Left lung (tissue), 10 donors: ENCODE data around the gene HOTAIR. TPM values are rescaled to one million over a fixed set of nuclear protein-coding genes. Genes with fewer than 3 reads are reported as not detected.

Experiments
- ATAC-seq: fragments of 200-7000 bp; cut with Tn5 transposase; one replicate; pipeline ENCODE4 v1.9.1; 2020; ENCODE audit warnings: moderate library complexity
- DNase-seq, 4 donors: peaks; one replicate each; pipeline ENCODE4 v3.0.0-alpha.2; 2013 to 2020
- H3K27ac ChIP-seq, 2 donors: fragments of 200-600 bp; sonication (generic) in 1 of 2; one replicate each; pipeline versions ENCODE4 v1.5.0 to v1.8.0; 2020 to 2021
- H3K27me3 ChIP-seq, 2 donors: fragments of 200-600 bp; sonication (generic) in 1 of 2; one replicate each; pipeline versions ENCODE4 v1.5.0 to v1.8.0; 2020 to 2021
- H3K36me3 ChIP-seq, 2 donors: fragments of 200-600 bp; sonication (generic) in 1 of 2; one replicate each; pipeline versions ENCODE4 v1.5.0 to v1.8.0; 2020 to 2021
- H3K4me1 ChIP-seq, 2 donors: fragments of 200-600 bp; one replicate each; pipeline ENCODE4 v1.8.0; 2021
- H3K4me3 ChIP-seq, 2 donors: fragments of 200-600 bp; sonication (generic) in 1 of 2; one replicate each; pipeline versions ENCODE4 v1.5.0 to v1.8.0; 2020 to 2021; ENCODE audit warnings: mild to moderate bottlenecking in 1 of 2
- H3K9me3 ChIP-seq, 2 donors: fragments of 200-600 bp; sonication (generic) in 1 of 2; one replicate each; pipeline versions ENCODE4 v1.5.0 to v1.8.0; 2020 to 2021
- CTCF ChIP-seq, 2 donors: fragments of 200-600 bp; sonication (generic) in 1 of 2; IDR thresholded peaks; one replicate each; pipeline versions ENCODE4 v1.5.0 to v1.8.0; 2021; ENCODE audit warnings: antibody characterized with exemption in 2 of 2
- intact Hi-C, 2 donors: fragments of 100-400 bp; cut with DNase I; formaldehyde crosslinking; loops; one replicate each; pipeline versions ENCODE4 v1.11.2 to v1.14.2; 2022
- polyA plus RNA-seq, 6 donors: library from polyadenylated mRNA; unstranded; fragments of 120-200 nt; gene quantifications; one replicate each; pipeline ENCODE4 v1.2.1, GENCODE V29; 2013; ENCODE audit not compliant: insufficient read length in 6 of 6
- total RNA-seq, 2 donors: library from RNA; stranded (reverse); fragmentation: NEBNext Ultra II Directional; extraction: Animal tissue kit (Norgen Biotek cat#: 25700); gene quantifications; one replicate each; pipeline ENCODE4 v1.2.1, GENCODE V29; 2021
- donor health status: DM: no; HTN: yes; CAD: no.
- donor health status: DM: no; HTN: no; CAD: no.

HOTAIR gene
- total and polyA plus RNA-seq, 8 donors, result not detected

GRCh38 chr12:53972152-53972702 lies 2.5 kb downstream of the HOTAIR start:
- Histone ChIP-seq H3K36me3 (no peaks in the 10 kb centered on the region), H3K4me1 (peaks cover 0 to 23% of the 10 kb centered on the region in 2 donors), H3K4me3 (no peak overlapping the region), H3K9me3 (no peaks in the 10 kb centered on the region), H3K27me3 (peaks cover 99 to 100% of the 10 kb centered on the region in 2 donors), H3K27ac (no peak overlapping the region)
- intact Hi-C loops, result no loop called here
- ATAC-seq (no peak), DNase-seq (no peak)
- no peak for TF ChIP-seq CTCF (IDR thresholded peaks at IDR 0.05)

- intact Hi-C loops, result no loop called here
- no peak overlapping the region for H3K27ac ChIP-seq
- peaks cover 99 to 100% of the 10 kb centered on the region in 2 donors for H3K27me3 ChIP-seq
- H3K4me1 ChIP-seq, result peaks cover 0 to 25% of the 10 kb centered on the region in 2 donors
- no peak for DNase-seq
- no peaks in the 10 kb centered on the region for H3K9me3 ChIP-seq
- H3K4me3 ChIP-seq, result no peak overlapping the region
- no peak for ATAC-seq
- TF ChIP-seq CTCF (IDR thresholded peaks at IDR 0.05), result no peak
- H3K36me3 ChIP-seq, result no peaks in the 10 kb centered on the region
These were observed 3.1 kb downstream of the HOTAIR start for GRCh38 chr12:53971686-53972085.

- Histone ChIP-seq H3K36me3 (no peaks in the 10 kb centered on the region), H3K4me3 (no peak overlapping the region), H3K4me1 (peaks cover 0 to 28% of the 10 kb centered on the region in 2 donors), H3K27me3 (peaks cover 99 to 100% of the 10 kb centered on the region in 2 donors), H3K9me3 (no peaks in the 10 kb centered on the region), H3K27ac (no peak overlapping the region)
- intact Hi-C loops, result no loop called here
- DNase-seq, result no peak
- no peak for ATAC-seq
- TF ChIP-seq CTCF (IDR thresholded peaks at IDR 0.05), result no peak
These were observed 3.6 kb downstream of the HOTAIR start for GRCh38 chr12:53971129-53971528.

GRCh38 chr12:53970451-53970850 lies 4.3 kb downstream of the HOTAIR start:
- no peaks in the 10 kb centered on the region for H3K36me3 ChIP-seq
- peaks cover 0 to 27% of the 10 kb centered on the region in 2 donors for H3K4me1 ChIP-seq
- H3K27ac ChIP-seq, result no peak overlapping the region
- H3K27me3 ChIP-seq, result peaks cover 99 to 100% of the 10 kb centered on the region in 2 donors
- no peak for TF ChIP-seq CTCF (IDR thresholded peaks at IDR 0.05)
- intact Hi-C loops, result no loop called here
- H3K9me3 ChIP-seq, result no peaks in the 10 kb centered on the region
- DNase-seq, result no peak
- ATAC-seq, result no peak
- no peak overlapping the region for H3K4me3 ChIP-seq

GRCh38 chr12:53969588-53970259 lies 5.0 kb downstream of the HOTAIR start:
- no peak for ATAC-seq
- Histone ChIP-seq H3K36me3 (no peaks in the 10 kb centered on the region), H3K9me3 (no peaks in the 10 kb centered on the region), H3K27ac (no peak overlapping the region), H3K4me1 (peaks cover 0 to 20% of the 10 kb centered on the region in 2 donors), H3K27me3 (peaks cover 99 to 100% of the 10 kb centered on the region in 2 donors), H3K4me3 (no peak overlapping the region)
- intact Hi-C loops, result no loop called here
- TF ChIP-seq CTCF (IDR thresholded peaks at IDR 0.05), result no peak
- no peak for DNase-seq
